Prostate gland (tissue), 2 donors: ENCODE data around the gene ANKRD36. TPM values are rescaled to one million over a fixed set of nuclear protein-coding genes. Genes with fewer than 3 reads are reported as not detected.
"Not testable (repeated sequence)": the region's sequence is repeated elsewhere in the genome, so short reads cannot be mapped to it uniquely, and the experiment has no call there.

Experiments
- DNase-seq: peaks from one replicate; pipeline ENCODE4 v3.0.0-alpha.2; 2019; ENCODE audit warnings: low spot score
- H3K27ac ChIP-seq, 2 donors: fragments of 200-600 bp; sonication (generic); 2 replicates each; pipeline ENCODE4 v1.5.1; 2017 to 2019
- H3K27me3 ChIP-seq: fragments of 200-600 bp; sonication (generic); replicated peaks from 2 replicates; pipeline ENCODE4 v1.5.1; 2019; ENCODE audit not compliant: insufficient read depth
- H3K36me3 ChIP-seq, 2 donors: fragments of 200-600 bp; sonication (generic); 1 replicate in 1 of 2; 2 replicates in 1 of 2; pipeline versions ENCODE4 v1.5.1 to v1.8.1; 2017 to 2019
- H3K4me1 ChIP-seq: fragments of 200-600 bp; sonication (generic); replicated peaks from 2 replicates; pipeline ENCODE4 v1.5.1; 2019
- H3K4me3 ChIP-seq, 2 donors: fragments of 200-600 bp; sonication (generic); 2 replicates each; pipeline ENCODE4 v1.5.1; 2017 to 2019
- H3K9me3 ChIP-seq: fragments of 200-600 bp; sonication (generic); 2 replicates; pipeline ENCODE4 v1.5.1; 2017
- POLR2AphosphoS5 ChIP-seq: sonication (generic); formaldehyde crosslinking; IDR thresholded peaks from one replicate; pipeline ENCODE4 v1.6.1; 2017; ENCODE audit warnings: antibody characterized with exemption
- WGBS: methylation state at CpG from one replicate; pipeline ENCODE4 v1.1.5; 2018; 5-methylcytosine and 5-hydroxymethylcytosine counted together
- intact Hi-C: fragments of 100-400 bp; cut with DNase I; formaldehyde crosslinking; loops from one replicate; pipeline ENCODE4 v1.14.2; 2022
- total RNA-seq, 2 donors: library from RNA; depleted of rRNA; stranded (reverse); fragments of >200 nt; gene quantifications; one replicate each; pipeline ENCODE4 v1.1.0, GENCODE V29; 2016
- TF ChIP-seq, protein P1 (sequence below), 4 experiments: fragments of 200-600 bp in 2 of 4; fragments of 450-650 bp in 2 of 4; sonication (generic) in 2 of 4; IDR thresholded peaks; 1 replicate in 3 of 4; 2 replicates in 1 of 4; pipeline ENCODE4 v1.5.1; 2016 to 2019; ENCODE audit warnings: antibody characterized with exemption in 4 of 4, mild to moderate bottlenecking in 2 of 4, moderate library complexity in 2 of 4

The ANKRD36 gene
- total RNA-seq, 2 donors from 2014 or later: 16.3 to 26.2 TPM

DNA sequence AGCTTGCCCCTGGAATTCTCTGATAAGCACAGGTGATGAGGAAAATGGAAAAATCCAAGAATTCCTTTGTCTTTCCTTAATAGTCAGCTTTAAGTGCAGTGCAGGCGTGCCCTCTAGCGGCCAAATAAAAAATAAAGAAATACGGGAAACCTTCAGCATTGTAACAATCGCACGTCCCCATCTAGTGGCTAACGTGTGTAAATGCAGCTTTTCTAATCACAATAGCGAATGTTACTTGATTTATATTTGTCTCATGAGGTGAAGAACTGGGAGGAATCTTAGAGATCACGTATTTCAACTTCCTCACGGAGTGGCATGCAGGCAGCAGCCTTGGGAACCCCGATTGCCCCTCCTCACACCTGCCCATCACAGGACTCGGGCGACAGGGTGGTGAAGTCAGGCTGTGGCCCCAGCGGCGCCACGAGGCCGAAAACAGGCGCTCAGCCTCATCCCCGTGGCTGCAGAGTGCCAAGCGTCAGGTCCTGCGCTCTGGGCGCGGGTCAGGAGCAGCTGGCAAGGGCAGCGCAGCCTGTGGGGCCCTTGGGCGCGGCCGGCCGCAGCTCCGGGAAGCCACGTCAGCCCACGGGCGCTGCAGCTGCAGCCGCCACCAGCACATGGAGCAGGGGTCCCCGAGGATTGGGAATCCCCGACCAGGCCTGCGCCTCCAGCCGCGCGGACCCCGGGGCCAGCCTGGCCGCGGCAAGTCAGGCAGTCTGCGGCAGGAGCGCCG, 468 bp upstream of the ANKRD36 start:
- H3K4me3 ChIP-seq: peak overlapping the region; percentile 60 to 75
- H3K27ac ChIP-seq: peak overlapping the region; percentile 91 to 92
- TF ChIP-seq POLR2AphosphoS5: peak; percentile 68
- TF ChIP-seq, protein P1, sequence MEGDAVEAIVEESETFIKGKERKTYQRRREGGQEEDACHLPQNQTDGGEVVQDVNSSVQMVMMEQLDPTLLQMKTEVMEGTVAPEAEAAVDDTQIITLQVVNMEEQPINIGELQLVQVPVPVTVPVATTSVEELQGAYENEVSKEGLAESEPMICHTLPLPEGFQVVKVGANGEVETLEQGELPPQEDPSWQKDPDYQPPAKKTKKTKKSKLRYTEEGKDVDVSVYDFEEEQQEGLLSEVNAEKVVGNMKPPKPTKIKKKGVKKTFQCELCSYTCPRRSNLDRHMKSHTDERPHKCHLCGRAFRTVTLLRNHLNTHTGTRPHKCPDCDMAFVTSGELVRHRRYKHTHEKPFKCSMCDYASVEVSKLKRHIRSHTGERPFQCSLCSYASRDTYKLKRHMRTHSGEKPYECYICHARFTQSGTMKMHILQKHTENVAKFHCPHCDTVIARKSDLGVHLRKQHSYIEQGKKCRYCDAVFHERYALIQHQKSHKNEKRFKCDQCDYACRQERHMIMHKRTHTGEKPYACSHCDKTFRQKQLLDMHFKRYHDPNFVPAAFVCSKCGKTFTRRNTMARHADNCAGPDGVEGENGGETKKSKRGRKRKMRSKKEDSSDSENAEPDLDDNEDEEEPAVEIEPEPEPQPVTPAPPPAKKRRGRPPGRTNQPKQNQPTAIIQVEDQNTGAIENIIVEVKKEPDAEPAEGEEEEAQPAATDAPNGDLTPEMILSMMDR (IDR thresholded peaks at IDR 0.05): peak; percentile 83 to 99 (median 94)
- peak; percentile 75 for DNase-seq
- H3K4me1 ChIP-seq, H3K36me3 ChIP-seq, H3K9me3 ChIP-seq, H3K27me3 ChIP-seq, intact Hi-C loops: not testable (repeated sequence)
- 2% methylated on average over 34 of the region's 44 CpGs for WGBS

DNA sequence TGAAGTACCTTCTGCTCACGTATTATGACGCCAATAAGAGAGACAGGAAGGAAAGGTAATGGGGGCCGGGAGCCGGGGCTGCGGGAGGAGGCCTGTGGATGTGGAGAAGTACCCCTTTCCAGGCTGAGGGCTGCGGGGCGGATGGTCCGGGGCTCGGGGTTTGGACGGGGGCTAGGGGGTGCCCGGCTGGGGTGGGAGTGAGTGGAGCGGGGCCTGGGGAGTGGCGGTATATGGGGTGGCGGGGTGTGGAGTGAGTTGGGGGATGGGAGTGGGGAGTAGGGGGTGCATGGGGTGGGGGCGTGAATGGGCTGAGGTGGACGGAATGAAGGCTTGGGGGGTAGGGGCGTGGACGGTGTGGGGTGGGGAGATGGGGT, 916 bp downstream of the ANKRD36 start:
- H3K9me3 ChIP-seq, H3K4me1 ChIP-seq, intact Hi-C loops, DNase-seq, H3K27me3 ChIP-seq, H3K36me3 ChIP-seq: not testable (repeated sequence)
- Histone ChIP-seq H3K4me3 (peak overlapping the region; percentile 60 to 75), H3K27ac (peak overlapping the region; percentile 91 to 92)
- WGBS: 2% methylated on average over 11 of the region's 18 CpGs

DNA sequence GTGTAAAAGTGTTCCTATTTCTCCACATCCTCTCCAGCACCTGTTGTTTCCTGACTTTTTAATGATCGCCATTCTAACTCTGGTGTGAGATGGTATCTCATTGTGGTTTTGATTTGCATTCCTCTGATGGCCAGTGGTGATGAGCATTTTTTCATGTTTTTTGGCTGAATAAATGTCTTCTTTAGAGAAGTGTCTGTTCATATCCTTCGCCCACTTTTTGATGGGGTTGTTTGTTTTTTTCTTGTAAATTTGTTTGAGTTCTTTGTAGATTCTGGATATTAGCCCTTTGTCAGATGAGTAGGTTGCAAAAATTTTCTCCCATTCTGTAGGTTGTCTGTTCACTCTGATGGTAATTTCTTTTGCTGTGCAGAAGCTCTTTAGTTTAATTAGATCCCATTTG, 16.1 kb downstream of the ANKRD36 start:
- intact Hi-C loops: not testable (repeated sequence)
- WGBS: 90% methylated on average over 2 of the region's 2 CpGs

DNA sequence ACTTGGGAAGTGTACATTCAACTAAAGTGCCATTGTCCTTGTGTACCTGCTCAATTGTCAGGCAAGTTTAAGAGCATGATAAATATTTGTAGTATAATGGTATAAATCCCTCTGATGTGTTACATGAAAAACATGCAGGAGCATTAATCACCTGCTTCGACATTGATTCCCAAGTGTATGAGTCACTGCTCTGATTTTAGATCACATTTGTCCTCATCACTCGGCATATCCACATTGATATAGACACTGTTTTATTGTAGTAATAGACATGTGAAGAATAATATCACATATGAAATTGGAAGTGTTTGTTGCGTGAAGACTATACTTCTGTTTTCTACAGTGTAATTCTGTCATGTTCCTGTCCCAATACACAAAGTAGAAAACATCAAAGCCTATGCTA, 31.1 kb downstream of the ANKRD36 start:
- H3K4me1 ChIP-seq, intact Hi-C loops, H3K27me3 ChIP-seq, H3K27ac ChIP-seq, H3K36me3 ChIP-seq, DNase-seq, H3K4me3 ChIP-seq, H3K9me3 ChIP-seq: not testable (repeated sequence)
- WGBS: 73% methylated on average over 3 of the region's 3 CpGs

More for the DNA sequence above, 16.1 kb downstream of the ANKRD36 start:
- H3K27me3 ChIP-seq, H3K36me3 ChIP-seq, H3K9me3 ChIP-seq, H3K4me3 ChIP-seq, DNase-seq, H3K27ac ChIP-seq, H3K4me1 ChIP-seq: not testable (repeated sequence)

DNA sequence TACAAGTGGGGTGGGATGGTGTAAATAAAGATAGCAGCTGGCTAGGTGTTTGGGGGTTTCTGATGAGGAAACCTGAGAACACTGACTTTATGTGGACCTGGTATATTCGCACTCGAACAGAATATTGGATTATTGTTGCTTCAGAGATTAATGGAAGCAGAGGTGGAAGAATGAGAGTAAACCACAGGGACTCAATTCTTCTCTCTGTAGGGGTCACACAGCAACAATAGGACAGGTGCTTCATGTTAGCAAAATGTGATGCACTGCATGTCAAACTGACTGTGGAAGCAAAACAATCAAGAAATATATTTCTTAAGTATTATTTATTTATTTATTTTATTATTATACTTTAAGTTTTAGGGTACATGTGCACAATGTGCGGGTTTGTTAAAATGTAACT, 53.6 kb downstream of the ANKRD36 start:
- intact Hi-C loops, H3K4me3 ChIP-seq, H3K27me3 ChIP-seq, H3K4me1 ChIP-seq, DNase-seq, H3K27ac ChIP-seq, H3K9me3 ChIP-seq, H3K36me3 ChIP-seq: not testable (repeated sequence)
- 68% methylated on average over 3 of the region's 3 CpGs for WGBS

DNA sequence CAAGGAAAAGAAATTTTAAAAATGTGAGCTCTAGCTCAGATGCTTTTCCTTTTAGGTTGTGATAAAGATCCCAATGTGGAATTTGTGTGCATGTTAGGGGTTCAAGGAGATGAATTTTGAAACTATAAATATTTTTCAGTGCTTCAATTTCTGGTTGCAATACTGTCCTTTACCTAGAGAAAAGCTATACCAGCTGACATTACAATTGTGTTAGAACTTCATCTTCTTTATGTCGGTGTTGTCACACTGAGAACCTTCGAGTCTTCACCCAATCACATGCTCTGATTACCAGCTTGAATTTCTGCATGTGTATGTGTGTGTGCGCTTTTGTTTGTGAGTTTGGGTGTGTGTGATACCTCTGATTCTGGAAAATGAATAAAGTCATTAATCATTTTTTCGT, 55.0 kb downstream of the ANKRD36 start:
- H3K9me3 ChIP-seq, H3K27ac ChIP-seq, H3K36me3 ChIP-seq, H3K4me1 ChIP-seq, H3K4me3 ChIP-seq, intact Hi-C loops, DNase-seq, H3K27me3 ChIP-seq: not testable (repeated sequence)
- WGBS: 76% methylated on average over 4 of the region's 4 CpGs

DNA sequence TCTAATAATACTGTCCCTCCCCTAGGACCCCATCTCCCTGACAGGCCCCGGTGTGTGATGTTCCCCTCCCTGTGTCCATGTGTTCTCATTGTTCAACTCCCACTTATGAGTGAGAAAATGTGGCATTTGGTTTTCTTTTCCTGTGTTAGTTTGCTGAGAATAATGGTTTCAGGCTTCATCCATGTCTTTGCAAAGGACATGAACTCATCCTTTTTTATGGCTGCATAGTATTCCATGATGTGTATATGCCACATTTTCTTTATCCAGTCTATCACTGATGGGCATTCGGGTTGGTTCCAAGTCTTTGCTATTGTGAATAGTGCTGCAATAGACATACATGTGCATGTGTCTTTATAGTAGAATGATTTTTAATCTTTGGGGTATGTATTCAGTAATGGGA, 55.6 kb downstream of the ANKRD36 start:
- H3K27me3 ChIP-seq, DNase-seq, H3K4me1 ChIP-seq, H3K36me3 ChIP-seq, intact Hi-C loops, H3K9me3 ChIP-seq, H3K27ac ChIP-seq, H3K4me3 ChIP-seq: not testable (repeated sequence)
- 84% methylated on average over 2 of the region's 2 CpGs for WGBS

DNA sequence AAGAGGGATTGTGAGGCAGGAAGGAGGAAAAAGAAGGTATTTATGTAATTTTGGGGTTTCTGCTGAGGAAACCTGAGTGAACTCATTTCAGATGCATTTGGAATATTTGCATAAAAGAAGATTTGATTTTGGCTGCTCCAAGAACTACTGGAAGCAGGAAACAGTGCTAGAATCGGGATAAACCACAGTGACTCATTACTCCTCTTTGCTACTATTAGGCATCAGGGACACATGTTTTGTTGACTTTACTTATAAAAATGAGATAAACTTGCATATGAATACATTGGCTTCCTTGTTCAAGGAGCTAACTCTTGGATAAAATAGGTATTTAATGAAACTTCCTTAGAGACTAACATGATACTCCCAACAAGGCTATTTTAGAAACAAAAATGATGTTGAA, 67.4 kb downstream of the ANKRD36 start:
- H3K36me3 ChIP-seq, H3K27me3 ChIP-seq, H3K9me3 ChIP-seq, intact Hi-C loops, DNase-seq, H3K4me3 ChIP-seq, H3K4me1 ChIP-seq, H3K27ac ChIP-seq: not testable (repeated sequence)
- WGBS: 83% methylated on average over 1 of the region's 1 CpG

DNA sequence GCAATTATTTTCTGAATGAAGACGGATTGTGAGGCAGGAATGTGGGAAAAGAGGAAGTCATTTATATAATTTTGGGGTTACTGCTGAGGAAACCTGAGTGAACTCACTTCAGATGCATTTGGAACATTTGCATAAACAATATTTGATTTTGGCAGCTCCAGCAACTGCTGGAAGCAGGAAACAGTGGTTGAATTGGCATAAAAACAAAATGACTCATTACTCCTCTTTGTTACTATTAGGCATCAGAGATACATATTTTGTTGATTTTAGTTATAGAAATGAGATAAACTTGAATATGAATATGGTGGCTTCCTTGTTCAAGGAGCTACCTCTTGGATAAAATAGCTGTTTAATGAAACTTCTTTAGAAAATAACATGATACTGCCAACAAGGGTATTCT, 82.4 kb downstream of the ANKRD36 start:
- H3K9me3 ChIP-seq, H3K27me3 ChIP-seq, H3K36me3 ChIP-seq, intact Hi-C loops, H3K4me1 ChIP-seq, DNase-seq, H3K27ac ChIP-seq, H3K4me3 ChIP-seq: not testable (repeated sequence)
- 75% methylated on average over 1 of the region's 1 CpG for WGBS

DNA sequence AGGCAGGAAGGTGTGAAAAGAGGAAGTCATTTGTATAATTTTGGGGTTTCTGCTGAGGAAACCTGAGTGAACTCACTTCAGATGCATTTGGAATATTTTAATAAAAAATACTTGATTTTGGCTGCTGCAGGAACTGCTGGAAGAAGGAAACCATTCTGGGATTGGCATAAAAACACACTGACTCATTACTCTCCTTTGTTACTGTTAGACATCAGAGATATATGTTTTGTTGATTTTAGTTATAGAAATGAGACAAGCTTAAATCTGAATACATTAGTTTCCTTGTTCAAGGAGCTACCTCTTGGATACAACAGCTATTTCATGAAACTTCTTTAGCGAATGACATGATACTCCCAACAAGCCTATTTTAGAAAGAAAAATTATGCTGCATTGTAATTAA, 84.3 kb downstream of the ANKRD36 start:
- H3K27ac ChIP-seq, H3K27me3 ChIP-seq, DNase-seq, H3K9me3 ChIP-seq, H3K4me3 ChIP-seq, intact Hi-C loops, H3K36me3 ChIP-seq, H3K4me1 ChIP-seq: not testable (repeated sequence)
- 99% methylated on average over 1 of the region's 1 CpG for WGBS

DNA sequence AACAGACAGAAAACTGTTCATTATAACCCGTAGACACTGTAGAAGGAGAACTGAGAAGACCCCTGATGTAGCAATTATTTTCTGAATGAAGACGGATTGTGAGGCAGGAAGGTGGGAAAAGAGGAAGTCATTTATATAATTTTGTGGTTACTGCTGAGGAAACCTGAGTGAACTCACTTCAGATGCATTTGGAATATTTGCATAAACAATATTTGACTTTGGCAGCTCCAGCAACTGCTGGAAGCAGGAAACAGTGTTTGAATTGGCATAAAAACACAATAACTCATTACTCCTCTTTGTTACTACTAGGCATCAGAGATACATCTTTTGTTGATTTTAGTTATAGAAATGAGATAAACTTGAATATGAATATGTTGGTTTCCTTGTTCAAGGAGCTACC, 87.9 kb downstream of the ANKRD36 start:
- WGBS: 76% methylated on average over 2 of the region's 2 CpGs
- DNase-seq, H3K9me3 ChIP-seq, intact Hi-C loops, H3K27me3 ChIP-seq, H3K27ac ChIP-seq, H3K4me3 ChIP-seq, H3K36me3 ChIP-seq, H3K4me1 ChIP-seq: not testable (repeated sequence)

DNA sequence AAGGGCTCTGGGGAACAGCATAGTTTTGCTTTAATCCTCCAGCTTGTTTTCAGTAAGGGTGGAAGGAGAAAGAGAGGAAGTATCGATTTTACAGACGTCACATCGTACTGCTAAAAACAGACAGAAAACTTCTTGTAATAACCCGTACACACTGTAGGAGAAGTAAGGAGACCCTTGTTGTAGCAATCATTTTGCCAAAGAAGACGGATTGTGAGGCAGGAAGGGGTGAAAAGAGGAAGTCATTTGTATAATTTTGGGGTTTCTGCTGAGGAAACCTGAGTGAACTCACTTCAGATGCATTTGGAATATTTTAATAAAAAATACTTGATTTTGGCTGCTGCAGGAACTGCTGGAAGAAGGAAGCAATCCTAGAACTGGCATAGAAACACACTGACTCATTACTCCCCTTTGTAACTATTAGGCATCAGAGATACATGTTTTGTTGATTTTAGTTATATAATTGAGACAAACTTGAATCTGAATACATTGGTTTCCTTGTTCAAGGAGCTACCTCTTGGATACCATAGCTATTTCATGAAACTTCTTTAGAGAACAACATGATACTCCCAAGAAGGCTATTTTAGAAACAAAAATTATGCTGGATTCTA, 89.8 kb downstream of the ANKRD36 start:
- intact Hi-C loops, H3K9me3 ChIP-seq, DNase-seq, H3K4me1 ChIP-seq, H3K4me3 ChIP-seq, H3K36me3 ChIP-seq, H3K27ac ChIP-seq, H3K27me3 ChIP-seq: not testable (repeated sequence)
- WGBS: 87% methylated on average over 5 of the region's 5 CpGs
